HG03159 (cell line): Measurements from ENCODE around the gene CYP4V2.
A peak's percentile ranks its signal among the peaks of the same experiment; 100 is the strongest.

Experiments
- ATAC-seq: cut with Tn5 transposase; IDR thresholded peaks from one replicate; pipeline ENCODE4 v1.9.1; 2021; ENCODE audit warnings: mild to moderate bottlenecking, moderate library complexity; ENCODE audit not compliant: unreplicated experiment

The CYP4V2 gene

DNA sequence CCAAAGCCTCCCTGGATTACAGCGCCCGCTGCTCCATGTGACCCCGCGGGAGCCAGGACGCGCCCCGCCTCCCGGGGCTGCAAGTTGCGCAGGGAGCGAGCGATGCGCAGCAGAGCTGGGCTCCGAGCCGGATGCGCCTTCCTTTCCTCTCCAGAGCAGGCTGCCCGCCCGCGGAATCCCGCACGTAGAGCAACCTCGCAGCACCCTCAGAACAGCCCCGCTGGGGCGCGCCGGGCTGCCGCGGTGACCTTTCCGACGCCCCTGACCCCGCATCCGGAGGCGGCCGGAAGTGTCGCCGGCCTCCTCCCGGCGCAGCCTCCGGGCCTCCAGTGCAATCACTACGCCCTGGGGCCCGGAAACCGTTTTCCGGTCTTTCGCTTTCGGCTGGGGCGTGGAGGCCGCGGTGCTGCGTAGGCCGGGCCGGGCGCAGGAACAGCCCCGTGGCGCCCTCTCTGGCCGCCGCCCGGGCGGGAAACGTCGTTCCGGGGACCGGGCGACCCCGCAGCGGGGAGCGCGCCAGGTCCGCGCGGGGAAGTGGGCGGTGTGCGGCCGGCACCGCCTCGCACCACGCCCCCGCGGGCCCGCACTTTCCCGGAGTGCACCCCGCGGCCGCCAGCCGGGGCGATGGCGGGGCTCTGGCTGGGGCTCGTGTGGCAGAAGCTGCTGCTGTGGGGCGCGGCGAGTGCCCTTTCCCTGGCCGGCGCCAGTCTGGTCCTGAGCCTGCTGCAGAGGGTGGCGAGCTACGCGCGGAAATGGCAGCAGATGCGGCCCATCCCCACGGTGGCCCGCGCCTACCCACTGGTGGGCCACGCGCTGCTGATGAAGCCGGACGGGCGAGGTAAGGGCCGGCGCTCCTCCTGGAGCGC, at the start of gene CYP4V2:
CYP4V2 (plus strand) TSS at position 368 of the 866 bp plus-strand sequence; CDS start at position 625, 257 bp downstream.
- ATAC-seq, result peak; percentile 89

DNA sequence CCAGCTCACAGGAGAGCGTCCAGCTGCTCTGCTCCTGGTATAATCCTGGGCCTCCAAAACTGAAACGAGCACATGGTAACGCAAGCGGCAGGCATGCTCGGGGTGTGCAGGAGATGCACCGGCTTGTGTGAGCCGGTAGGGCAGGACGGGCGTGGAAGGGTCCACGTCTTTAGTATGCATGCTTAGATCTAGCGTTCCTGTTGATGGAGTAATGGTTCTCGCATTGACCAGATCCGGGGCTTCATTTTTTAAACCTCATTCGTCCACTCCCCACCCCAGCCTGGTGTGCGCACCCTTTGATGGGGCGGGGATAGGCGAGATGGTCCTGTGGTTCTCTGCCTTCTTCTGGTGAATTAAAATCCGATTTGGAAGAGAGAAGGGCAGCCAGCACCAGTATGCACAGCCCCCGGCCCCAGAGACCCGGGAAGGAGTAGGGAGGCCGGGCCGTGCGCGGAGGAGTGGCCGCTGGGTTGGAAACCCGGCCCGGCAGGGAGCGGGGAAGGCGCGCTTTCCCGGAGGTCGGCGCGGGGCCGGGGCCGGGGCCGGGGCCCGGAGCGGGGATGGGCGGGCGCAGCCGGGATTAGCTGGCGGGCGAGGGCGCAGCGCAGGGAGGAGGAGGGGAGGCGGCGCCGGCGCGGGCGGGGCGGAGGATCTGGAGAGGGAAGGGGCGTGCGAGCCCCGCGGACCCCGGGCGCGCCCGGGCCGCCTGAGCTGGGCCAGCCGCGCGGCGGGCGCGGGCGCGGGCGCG, 47.0 kb upstream of the CYP4V2 start:
- peak; percentile 69 for ATAC-seq

DNA sequence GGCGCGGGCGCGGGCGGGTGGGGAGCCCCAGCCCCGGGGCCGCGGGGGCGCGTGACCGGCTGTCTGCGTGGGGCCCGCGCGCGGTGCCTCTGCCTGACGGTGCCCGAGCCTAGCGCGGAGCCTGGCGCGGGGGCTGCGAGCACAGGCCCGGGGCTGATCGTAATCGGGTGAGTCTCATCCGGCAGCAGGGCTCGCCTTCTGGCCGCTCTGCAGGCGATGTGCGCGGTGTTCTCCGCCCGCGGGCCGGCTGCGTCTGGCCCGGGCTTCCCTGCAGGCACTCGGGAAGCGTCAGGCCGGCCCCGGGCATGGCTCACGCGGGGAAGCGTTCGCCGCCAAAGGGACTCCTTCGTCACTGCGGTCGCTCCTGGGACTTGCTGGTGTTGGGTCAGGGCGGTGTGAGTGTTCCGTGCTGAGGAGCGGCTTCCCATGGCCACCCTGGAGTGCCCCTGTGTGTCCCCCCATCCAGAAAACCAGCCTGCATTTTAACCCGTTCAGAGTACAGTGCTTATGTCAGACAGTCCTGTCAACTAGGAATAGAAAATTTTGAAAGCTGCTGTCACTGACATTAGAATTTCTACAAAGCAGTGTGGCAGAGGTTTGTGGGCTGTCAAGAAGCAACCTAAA, 46.3 kb upstream of the CYP4V2 start:
- ATAC-seq, result peak; percentile 30

DNA sequence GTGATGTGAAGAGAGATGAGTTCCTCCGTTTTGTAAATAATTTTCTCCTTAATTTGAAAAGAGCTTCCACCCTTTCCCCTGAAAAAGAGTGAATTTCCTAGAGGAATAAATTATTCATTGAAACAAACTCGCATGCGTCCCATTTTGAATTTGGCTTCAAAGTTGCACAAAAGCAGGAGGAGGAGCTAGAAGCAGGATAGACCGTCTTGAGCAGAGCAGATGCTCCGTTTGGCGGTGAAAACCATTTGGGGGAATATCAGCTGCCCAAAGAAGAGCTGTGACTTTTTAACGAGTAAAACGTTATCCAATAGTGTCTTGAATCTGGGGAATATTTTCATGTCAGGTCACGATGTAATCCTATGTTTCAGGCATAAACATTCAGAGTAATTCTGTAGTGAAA, 44.9 kb upstream of the CYP4V2 start:
- no peak for ATAC-seq

DNA sequence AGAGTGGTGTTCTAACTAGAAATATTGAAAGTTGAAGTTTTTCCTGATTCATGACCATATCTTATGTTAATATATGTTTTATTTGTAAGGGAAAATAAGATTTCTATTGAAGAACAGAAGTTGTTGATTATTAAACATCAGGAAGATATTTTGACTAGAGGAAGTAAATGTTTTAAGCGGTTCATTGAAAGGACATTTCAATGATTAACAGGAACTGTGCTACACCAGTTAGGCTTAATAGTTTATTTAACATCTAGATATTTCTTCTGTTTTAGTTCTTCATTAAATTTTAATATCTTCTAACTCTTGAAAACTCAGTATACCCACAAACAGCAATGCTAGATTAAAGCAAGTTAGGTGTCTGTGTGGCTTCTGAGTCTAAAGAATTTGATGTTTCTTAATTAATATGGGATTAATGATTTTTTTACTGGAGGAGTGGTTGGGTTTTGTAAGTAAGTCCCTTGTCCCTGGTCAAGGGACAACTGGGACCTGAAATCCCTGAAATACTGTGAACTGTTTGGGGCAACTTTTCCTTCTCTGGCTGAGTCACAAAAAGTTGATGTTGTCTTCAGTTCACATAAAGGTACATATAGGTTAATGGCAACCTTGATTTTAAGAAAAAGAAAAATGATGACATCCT, 42.9 kb upstream of the CYP4V2 start:
- ATAC-seq, result no peak

DNA sequence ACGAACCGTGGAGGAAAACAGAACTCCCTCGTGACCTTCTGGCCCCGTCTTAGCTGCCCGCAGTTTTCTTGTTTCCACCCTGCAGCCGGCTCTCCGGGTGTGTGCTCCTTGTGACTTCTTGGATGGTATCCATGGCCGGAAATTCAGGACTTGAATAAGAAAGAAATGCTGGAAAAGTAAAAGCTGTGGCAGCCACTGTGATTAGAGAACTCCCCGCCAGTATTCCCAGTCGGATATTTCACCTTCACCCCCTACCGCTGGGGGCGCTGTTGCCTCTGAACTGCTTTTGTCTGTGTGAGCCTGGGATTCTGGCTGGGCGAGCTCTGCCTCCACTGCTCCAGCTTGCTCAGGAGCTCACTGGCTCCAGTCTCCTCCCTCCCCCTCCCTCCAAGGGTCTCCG, 41.5 kb upstream of the CYP4V2 start:
- ATAC-seq, result no peak

DNA sequence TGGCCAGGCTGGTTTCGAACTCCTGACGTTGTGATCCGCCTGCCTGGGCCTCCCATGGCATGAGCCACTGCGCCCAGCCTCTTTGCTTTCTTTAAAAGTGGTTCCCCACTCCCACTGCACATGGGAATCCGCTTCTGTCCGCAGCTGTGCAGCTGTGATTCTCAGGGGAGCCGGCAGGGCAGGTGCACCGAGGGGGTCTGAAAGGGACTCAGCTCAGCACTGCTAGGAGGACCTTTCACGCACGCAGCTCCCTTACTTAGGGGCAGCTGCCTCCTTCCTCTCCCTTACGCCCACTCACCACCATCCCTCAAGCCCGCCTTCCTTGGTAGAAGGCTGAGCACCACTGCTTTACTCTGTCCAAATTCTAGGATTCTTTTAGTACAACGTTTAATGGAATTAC, 40.4 kb upstream of the CYP4V2 start:
- ATAC-seq, result no peak

DNA sequence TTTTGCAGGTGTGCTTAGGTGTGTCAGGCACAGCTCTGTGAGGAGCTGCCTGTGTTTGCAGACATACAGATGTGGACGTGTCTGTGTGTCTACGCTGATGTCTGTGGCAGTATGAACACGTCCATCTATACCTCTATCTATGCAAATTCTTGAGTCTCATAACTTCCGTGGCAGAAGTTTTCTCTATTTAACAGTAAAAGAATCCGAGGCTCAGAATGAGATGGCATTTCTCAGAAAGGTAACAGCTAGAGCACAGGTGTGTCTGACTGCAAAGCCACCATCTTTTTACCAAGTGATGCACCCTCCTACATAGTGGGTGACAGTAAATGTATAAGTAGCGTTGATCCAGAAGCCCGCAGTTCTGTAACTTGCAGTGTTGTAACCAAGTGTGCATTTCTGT, 39.9 kb upstream of the CYP4V2 start:
- no peak for ATAC-seq

DNA sequence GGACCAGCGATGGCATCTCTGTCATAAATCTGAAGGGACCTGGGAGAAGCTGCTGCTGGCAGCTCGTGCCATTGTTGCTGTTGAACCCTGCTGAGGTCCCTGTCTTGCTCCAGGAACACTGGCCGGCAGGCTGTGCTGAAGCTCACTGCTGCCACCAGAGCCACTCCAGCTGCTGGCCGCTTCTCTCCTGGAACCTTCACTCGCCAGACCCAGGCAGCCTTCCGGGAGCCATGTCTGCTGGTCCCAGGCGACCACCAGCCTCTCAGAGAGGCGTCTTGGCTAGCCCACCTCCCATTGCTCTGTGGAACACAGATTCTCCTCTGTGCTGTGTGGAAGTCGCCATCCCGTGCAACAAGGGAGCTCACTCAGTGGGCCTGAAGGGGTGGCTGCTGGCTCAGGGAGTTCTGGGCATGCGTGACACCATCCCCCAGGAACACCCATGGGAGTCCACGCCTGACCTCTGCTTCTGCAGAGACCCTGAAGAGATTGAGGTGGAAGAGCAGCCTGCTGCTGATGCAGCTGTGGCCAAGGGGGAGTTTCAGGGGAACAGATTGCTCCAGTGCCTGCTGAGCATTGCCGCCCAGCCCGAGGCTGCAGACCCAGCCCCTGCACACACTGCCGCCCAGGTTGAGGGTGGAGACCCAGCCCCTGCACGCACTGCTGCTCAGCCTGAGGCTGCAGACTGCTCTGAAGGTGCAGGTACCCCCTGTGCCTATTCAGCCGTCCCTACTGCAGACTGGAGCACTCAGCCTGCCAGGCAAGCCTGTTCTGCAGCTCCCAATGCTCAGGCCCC, 33.1 kb upstream of the CYP4V2 start:
- ATAC-seq, result no peak

DNA sequence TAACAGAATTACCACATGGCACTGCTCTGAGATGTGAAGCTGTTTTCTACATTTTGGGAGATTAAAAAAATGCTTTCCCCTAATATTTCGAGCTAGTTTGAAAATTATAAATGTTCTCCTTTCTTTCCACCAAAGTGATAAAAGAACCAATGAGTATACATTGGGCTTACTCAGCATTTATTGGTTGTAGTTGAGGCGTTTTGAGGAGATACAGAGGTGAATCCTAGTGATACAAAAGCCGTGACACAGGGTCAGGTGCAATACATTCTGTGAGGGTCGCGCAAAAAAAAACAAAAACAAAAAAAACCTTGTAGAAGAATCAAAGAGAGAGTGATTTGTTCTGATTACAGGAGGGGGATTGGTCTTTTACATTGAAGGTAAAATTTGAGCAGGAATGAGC, 32.4 kb upstream of the CYP4V2 start:
- ATAC-seq, result no peak

DNA sequence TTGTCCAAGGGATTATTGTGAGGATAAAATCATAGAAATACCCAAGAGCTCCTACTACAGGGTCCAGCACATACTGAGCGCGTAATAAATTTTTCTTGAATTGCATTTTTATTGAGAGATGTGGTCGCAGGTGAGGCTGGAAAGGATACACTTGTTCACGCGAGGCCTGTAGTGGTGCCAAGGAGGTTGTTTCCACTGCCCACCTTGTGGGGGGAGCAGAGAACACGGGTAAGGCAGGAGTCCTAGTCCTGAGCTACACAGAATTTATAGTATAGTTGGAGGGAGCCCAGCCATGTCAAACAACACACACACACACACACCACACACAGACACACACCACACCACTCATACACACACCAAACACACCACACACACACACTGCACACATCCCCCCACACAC, 31.8 kb upstream of the CYP4V2 start:
- no peak for ATAC-seq

DNA sequence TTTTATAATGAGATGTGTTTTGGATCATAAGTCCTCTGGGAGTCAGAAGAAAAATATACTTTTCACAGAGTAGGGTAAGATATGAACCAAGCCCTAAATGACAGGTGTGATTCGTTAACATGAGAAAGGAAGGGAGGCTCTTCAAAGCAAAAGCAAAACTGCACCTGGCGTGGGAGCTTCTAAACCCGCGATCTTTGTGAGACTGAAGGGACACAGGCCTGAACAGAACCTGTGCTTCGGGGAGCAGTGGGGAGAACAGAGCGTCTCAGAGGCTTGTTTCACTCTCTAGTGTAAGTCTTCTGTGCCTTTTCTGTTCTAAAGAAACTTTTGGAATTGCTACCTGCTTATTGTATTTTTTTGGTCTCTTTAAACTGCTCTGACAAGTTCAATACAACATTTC, 30.2 kb upstream of the CYP4V2 start:
- peak; percentile 97 for ATAC-seq

DNA sequence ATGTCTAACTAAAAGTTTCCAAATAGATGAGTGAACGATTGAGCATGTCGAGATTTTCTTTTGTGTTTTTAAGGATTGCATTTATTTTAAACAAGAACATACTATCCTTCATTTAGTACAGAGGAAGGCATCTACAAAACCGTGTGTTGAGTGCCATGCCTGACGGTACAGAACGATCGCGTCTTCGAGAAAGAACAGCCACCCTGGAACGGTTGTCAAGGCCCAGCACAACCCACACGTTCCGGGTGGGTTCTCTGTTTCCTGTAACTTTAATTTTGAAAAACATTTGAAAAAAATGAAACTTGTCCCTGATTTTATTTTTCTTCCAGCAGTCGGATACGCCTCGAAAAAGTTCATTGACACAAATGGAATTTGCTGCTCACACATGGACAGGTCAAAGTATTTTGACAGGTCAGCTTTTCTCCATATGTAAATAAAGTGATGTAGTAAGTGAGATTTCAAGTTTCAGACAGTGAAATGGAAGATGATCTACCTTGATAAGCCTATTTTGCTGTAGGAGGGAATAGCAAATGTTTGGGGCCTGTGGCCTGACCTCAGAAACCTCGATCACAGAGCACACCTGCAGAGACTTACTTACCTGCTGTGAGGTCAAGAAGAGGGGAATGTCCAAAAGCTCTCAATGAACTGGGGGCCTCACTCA, 24.4 kb upstream of the CYP4V2 start:
- ATAC-seq, result no peak

DNA sequence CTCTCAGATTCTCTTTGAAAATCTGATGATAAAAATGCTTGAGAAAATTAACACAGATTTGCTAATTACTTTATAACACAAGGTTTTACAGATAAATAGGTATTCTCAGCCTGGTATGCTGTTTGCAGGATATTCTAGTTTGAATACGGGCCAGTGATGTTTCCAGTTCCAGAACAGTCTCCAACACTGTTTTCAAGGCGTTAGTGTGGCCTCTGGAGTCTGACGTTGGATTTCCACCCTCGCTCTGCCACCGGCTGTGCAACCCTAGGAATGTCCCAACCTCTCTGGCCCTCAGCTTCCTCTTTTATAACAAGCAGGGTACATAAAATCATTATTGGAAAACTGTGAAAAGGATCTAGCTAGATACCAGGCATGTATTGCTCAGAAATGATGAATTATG, 23.8 kb upstream of the CYP4V2 start:
- no peak for ATAC-seq

DNA sequence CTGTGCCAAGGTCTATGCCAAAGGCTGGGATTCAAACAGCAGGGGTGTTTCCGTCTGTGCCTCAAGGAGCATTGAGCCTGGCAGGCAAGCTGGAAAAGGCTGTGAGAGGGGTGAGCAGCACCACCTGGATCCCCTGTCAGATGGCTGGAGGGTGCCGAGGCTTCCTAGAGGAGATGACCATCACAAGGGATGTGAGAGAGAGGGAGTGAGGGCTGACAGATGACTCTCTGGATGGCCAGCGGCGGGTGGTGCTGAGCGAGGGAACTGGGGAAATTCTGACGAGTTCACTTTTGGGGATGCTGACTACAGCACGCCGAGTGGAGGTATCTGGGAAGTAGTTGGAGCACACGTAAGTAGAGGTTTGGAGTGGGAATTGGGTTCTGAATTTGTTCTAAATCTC, 22.6 kb upstream of the CYP4V2 start:
- no peak for ATAC-seq

DNA sequence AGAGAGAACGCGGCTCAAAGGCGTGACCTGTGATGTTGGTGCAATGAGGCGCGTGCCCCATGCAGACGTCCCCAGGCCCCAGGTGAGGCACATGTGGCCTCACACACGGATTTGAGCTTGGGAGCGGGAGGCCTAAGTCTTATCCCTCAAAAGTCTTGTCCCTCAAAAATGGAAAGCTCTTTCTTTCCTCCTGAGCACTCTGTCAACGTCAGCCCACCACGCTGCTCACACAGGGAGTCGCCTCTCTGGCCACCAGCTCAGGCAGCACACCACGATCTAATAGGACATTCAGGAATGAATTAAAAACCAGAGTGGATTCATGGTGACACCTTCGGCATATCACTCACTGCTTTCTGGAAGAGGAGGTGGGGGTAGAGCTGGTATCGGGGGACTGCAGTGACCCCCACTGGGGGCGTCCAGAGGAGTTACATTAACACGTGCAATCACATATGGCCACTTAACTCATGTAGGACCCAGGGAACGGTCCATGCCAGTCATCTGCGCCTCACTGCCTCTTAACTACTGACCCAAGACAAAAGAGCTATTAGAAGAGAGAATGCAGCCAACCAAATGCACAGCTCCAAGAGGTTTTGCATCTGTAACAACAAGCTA, 21.9 kb upstream of the CYP4V2 start:
- ATAC-seq, result no peak

DNA sequence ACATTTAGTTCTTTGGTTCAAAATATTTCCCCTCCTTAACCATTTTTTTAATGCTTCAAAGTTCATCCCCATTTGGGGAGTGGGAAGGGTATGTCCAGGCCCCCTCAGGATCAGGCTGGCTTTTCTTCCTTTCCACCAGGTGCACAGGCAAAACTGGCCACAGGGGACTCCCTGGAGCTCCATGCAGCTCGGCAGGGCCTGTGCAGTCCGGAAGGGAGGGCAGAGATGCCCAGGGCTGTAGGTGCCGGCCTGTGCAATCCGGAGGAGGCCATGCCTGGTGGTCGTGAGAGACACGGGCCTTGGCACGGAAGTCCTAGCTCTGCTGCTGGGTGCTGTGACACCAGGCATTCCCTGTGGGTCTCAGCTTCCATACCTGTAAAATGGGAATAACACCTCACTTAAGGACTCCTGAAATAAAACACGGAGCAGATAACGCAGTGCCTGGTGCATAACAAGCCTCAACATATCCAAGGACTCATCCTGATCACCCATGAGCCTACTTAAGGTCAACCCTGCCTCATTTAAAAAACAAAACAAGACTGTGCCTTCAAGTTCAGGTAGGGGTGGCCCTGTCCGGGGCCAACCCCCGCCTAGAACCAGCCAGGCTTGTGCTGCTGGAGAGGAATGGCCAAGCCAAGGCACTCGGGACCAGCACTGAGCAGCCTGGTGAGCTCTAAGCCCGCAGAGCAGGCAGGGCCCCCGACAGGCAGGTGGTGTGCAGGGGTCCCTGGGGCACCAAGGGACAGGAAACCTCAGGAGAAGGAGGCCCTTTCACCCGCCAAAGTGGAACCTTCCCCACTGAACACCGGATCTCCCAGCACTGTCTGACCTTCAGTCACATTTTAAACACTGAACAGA, 21.2 kb upstream of the CYP4V2 start:
- no peak for ATAC-seq

DNA sequence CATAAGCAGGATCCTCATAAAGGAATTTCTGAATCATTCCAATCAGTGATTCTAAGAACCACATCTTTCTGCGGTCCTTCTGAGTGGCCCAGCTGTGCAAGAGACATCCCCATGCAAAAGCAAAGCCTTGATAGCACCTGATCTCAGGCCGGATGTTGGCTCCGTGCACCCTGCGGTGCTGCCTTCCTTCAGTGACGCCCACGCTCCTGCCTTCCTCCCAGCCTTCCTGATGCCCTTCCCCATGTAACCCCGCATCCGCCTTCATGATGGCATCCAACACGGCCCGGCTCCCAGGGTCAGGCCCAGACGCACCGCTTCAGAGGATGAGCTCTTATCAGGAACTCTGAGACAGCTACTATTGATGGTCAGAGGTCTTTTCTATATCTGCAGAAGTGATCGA, 20.4 kb upstream of the CYP4V2 start:
- ATAC-seq, result no peak

DNA sequence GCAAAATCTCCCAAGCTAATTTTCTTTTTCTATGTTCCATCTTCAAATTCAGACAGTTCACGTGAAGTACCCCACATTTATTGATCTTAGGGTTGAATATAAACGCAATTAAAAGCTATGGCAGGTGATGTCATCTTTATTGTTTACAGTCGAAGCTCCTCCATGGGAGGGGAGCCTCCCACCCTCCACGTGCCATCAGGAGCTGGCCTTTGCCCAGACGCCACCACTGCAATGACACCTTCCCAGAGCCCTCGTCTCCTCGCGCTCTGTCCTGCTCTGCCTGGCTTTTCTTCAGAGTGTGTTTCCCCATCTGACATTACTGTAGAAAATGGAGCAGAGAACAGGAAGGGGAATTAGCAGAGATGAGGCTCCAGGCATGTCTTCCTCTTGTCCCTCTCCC, 18.8 kb upstream of the CYP4V2 start:
- no peak for ATAC-seq
